ENCODE data around the gene TPST1.

DNA sequence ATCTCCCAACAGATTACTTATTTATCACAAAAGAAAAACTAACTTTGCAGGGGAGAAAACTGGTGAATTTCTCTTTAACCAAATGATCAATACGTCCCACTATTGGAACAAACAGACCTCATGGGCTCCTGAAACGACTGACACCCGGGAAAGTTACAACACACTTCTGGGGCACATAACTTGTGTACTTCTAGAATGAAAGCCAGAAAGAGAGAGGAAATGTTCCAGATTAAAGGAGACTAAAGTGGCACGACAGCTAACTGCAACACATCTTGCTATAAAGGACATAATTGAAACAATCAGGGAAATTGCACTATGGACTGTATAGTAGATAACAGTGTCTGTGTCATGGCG lies 14.7 kb upstream of the TPST1 start:
- TF ChIP-seq, protein P1, sequence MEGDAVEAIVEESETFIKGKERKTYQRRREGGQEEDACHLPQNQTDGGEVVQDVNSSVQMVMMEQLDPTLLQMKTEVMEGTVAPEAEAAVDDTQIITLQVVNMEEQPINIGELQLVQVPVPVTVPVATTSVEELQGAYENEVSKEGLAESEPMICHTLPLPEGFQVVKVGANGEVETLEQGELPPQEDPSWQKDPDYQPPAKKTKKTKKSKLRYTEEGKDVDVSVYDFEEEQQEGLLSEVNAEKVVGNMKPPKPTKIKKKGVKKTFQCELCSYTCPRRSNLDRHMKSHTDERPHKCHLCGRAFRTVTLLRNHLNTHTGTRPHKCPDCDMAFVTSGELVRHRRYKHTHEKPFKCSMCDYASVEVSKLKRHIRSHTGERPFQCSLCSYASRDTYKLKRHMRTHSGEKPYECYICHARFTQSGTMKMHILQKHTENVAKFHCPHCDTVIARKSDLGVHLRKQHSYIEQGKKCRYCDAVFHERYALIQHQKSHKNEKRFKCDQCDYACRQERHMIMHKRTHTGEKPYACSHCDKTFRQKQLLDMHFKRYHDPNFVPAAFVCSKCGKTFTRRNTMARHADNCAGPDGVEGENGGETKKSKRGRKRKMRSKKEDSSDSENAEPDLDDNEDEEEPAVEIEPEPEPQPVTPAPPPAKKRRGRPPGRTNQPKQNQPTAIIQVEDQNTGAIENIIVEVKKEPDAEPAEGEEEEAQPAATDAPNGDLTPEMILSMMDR (IDR thresholded peaks at IDR 0.05) = no peak
- TF ChIP-seq YY1 (IDR thresholded peaks at IDR 0.05; ENCODE audit: low read depth) (no peak), GABPA (IDR thresholded peaks at IDR 0.05; ENCODE audit: low read depth) (no peak)
- TF ChIP-seq, protein P2, sequence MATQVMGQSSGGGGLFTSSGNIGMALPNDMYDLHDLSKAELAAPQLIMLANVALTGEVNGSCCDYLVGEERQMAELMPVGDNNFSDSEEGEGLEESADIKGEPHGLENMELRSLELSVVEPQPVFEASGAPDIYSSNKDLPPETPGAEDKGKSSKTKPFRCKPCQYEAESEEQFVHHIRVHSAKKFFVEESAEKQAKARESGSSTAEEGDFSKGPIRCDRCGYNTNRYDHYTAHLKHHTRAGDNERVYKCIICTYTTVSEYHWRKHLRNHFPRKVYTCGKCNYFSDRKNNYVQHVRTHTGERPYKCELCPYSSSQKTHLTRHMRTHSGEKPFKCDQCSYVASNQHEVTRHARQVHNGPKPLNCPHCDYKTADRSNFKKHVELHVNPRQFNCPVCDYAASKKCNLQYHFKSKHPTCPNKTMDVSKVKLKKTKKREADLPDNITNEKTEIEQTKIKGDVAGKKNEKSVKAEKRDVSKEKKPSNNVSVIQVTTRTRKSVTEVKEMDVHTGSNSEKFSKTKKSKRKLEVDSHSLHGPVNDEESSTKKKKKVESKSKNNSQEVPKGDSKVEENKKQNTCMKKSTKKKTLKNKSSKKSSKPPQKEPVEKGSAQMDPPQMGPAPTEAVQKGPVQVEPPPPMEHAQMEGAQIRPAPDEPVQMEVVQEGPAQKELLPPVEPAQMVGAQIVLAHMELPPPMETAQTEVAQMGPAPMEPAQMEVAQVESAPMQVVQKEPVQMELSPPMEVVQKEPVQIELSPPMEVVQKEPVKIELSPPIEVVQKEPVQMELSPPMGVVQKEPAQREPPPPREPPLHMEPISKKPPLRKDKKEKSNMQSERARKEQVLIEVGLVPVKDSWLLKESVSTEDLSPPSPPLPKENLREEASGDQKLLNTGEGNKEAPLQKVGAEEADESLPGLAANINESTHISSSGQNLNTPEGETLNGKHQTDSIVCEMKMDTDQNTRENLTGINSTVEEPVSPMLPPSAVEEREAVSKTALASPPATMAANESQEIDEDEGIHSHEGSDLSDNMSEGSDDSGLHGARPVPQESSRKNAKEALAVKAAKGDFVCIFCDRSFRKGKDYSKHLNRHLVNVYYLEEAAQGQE (IDR thresholded peaks at IDR 0.05; ENCODE audit: low read depth, low read length) = no peak

All from SK-N-SH (cell line).